SK-N-SH (cell line): Measurements from ENCODE around the gene KANSL3. TPM values are rescaled to one million over a fixed set of nuclear protein-coding genes. Genes with fewer than 3 reads are reported as not detected.
"Not testable (repeated sequence)": the region's sequence is repeated elsewhere in the genome, so short reads cannot be mapped to it uniquely, and the experiment has no call there.

ENCODE experiments used
- CTCF ChIA-PET: fragments of 300-600, 350-600 bp; formaldehyde crosslinking; extraction: SDS; loops from one replicate; lab custom pipeline; 2021; lab: Yijun Ruan, JAX
- POLR2A ChIA-PET: fragments of 350-600 bp; sonication (Branson Sonifier 250); formaldehyde crosslinking; extraction: SDS; loops from one replicate; lab custom pipeline; 2020; ENCODE audit warnings: antibody characterized with exemption, inconsistent platforms; lab: Yijun Ruan, JAX
- DNase-seq: peaks from one replicate; pipeline ENCODE4 v3.0.0; 2012
- H2AFZ ChIP-seq: fragments of 200-600 bp; sonication (generic); 2 replicates; pipeline ENCODE4 v1.8.1; 2016; ENCODE audit warnings: antibody characterized with exemption, mild to moderate bottlenecking, low read depth
- H3F3A ChIP-seq: fragments of 200-600 bp; sonication (generic); replicated peaks from 2 replicates; pipeline ENCODE3; 2016; ENCODE audit warnings: antibody characterized with exemption, mild to moderate bottlenecking; ENCODE audit not compliant: insufficient read depth
- H3K27ac ChIP-seq, 2 experiments: fragments of 200-500 bp in 1 of 2; fragments of 200-600 bp in 1 of 2; sonication (Bioruptor generic) in 1 of 2; sonication (generic), shearing (Covaris generic) in 1 of 2; 2 replicates each; pipeline versions ENCODE4 v1.5.1 to v1.6.1; 2014 to 2016; ENCODE audit warnings: low read depth in 2 of 2, inconsistent platforms in 1 of 2, low read length in 1 of 2, mild to moderate bottlenecking in 1 of 2, mixed read lengths in 1 of 2
- H3K27me3 ChIP-seq: fragments of 200-600 bp; sonication (generic), shearing (Covaris generic); 2 replicates; pipeline ENCODE4 v1.6.1; 2016; ENCODE audit warnings: mixed run types; ENCODE audit not compliant: insufficient read depth
- H3K36me3 ChIP-seq, 2 experiments: fragments of 200-500 bp in 1 of 2; fragments of 200-600 bp in 1 of 2; sonication (Bioruptor generic) in 1 of 2; sonication (generic) in 1 of 2; replicated peaks in 1 of 2; 2 replicates each; pipeline versions ENCODE3 to v1.5.1; 2014 to 2016; ENCODE audit warnings: low read length in 1 of 2, mild to moderate bottlenecking in 1 of 2; ENCODE audit not compliant: insufficient read depth in 2 of 2, control insufficient read depth in 1 of 2
- H3K4me1 ChIP-seq, 2 experiments: fragments of 200-500 bp in 1 of 2; fragments of 200-600 bp in 1 of 2; sonication (Bioruptor generic) in 1 of 2; sonication (generic), shearing (Covaris generic) in 1 of 2; 2 replicates each; pipeline versions ENCODE4 v1.5.1 to v1.6.1; 2014 to 2016; ENCODE audit warnings: low read depth in 1 of 2, low read length in 1 of 2, mixed run types in 1 of 2; ENCODE audit not compliant: insufficient read depth in 2 of 2, control insufficient read depth in 1 of 2
- H3K4me2 ChIP-seq: fragments of 200-600 bp; sonication (generic), shearing (Covaris generic); 2 replicates; pipeline ENCODE4 v1.6.1; 2017; ENCODE audit warnings: mixed run types
- H3K4me3 ChIP-seq, 2 experiments: fragments of 200-500 bp in 1 of 2; fragments of 200-600 bp in 1 of 2; sonication (Bioruptor generic) in 1 of 2; sonication (generic), shearing (Covaris generic) in 1 of 2; 2 replicates each; pipeline versions ENCODE4 v1.5.1 to v1.8.1; 2014 to 2016; ENCODE audit warnings: low read depth in 2 of 2, inconsistent platforms in 1 of 2, low read length in 1 of 2, mild to moderate bottlenecking in 1 of 2, mixed read lengths in 1 of 2, moderate library complexity in 1 of 2
- H3K79me2 ChIP-seq: fragments of 200-600 bp; sonication (generic); 2 replicates; pipeline ENCODE4 v1.8.1; 2017; ENCODE audit warnings: mild to moderate bottlenecking; ENCODE audit not compliant: insufficient read depth
- H3K9ac ChIP-seq: fragments of 200-600 bp; sonication (generic); 2 replicates; pipeline ENCODE4 v1.6.1; 2017; ENCODE audit warnings: mixed run types
- H3K9me2 ChIP-seq: fragments of 200-600 bp; sonication (generic); 2 replicates; pipeline ENCODE4 v1.6.1; 2017; ENCODE audit warnings: mixed run types
- H3K9me3 ChIP-seq: fragments of 200-600 bp; sonication (generic); 2 replicates; pipeline ENCODE4 v1.6.1; 2017; ENCODE audit warnings: mixed run types, mild to moderate bottlenecking, moderate library complexity
- H4K20me1 ChIP-seq: fragments of 200-600 bp; sonication (generic); 2 replicates; pipeline ENCODE4 v1.6.1; 2017; ENCODE audit warnings: mild to moderate bottlenecking, mixed run types; ENCODE audit not compliant: insufficient read depth
- ELF1 ChIP-seq: IDR thresholded peaks from 2 replicates; pipeline ENCODE4 v1.4.0; 2012
- FOSL2 ChIP-seq: IDR thresholded peaks from 2 replicates; pipeline ENCODE4 v1.4.0; 2012; ENCODE audit warnings: low read depth, mild to moderate bottlenecking, moderate library complexity, borderline replicate concordance
- RAD21 ChIP-seq: IDR thresholded peaks from 2 replicates; pipeline ENCODE4 v1.6.1; 2012; ENCODE audit warnings: mild to moderate bottlenecking, low read length
- SMC3 ChIP-seq: IDR thresholded peaks from 2 replicates; pipeline ENCODE4 v1.6.1; 2012; ENCODE audit warnings: low read depth, low read length, improper control_type of control experiment
- whole genome bisulfite sequencing: methylation state at CpG from one replicate; pipeline ENCODE4 v1.1.6; 2017; ENCODE audit warnings: low lambda C conversion rate; 5-methylcytosine and 5-hydroxymethylcytosine counted together
- polyA plus RNA-seq, 3 experiments: library from polyadenylated mRNA; depleted of rRNA; stranded (reverse); fragments of >200 nt; gene quantifications; 2 replicates each; pipeline ENCODE4 v1.2.3, GENCODE V29; 2012
- TF ChIP-seq, protein P1 (sequence below): fragments of 200-600 bp; sonication (generic); IDR thresholded peaks from 2 replicates; pipeline ENCODE4 v1.6.1; 2017; ENCODE audit warnings: antibody characterized with exemption, mild to moderate bottlenecking, moderate library complexity

KANSL3 gene
- polyA plus RNA-seq, 1 of the 3 experiments (the other 2 are of a cell fraction), result 10.7 TPM

DNA sequence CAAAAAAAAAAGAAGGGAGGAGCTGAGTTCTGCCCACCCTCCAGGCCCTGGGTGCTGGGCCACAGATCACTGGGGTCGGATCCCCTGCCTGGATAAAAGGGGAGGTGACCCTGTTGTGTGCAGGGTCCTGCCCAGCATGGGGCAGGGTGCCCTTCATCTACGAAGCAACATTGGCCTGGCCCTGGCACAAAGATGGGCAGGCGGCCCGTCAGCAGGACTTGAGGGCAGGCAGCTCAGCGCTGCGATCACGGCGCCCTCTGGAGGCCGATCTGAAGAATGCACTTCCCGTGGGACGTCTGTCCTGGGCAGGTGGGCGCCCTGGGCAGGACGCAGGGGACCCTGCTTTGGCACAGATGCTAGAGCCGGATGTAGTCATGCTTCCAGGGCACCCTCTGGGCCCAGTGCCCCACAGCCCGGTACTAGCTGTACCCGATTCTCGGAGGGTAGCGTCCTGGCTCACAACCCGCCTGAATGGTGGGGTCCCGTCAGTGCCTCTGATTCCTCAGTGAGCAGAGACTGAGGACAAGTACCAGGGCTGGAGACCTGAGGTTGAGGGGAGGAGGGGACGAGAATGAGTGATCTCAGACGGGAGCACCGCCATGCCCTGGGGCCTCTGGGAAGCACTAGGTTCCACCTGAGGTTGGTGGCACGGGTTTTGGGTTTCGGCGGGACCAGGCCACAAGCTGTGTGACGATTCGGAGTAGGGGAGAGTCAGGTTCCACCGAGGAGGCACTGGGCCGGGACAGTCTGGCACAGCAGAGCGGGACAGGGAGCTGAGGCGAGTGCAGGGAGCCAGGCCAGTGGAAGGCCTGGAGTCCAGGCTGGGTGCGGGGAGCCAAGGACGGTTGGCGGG lies 83.6 kb downstream of the KANSL3 start:
- Histone ChIP-seq H3K4me1 (peaks cover 0 to 3% of the 10 kb centered on the region in 2 experiments; a peak in 1 of 4 replicates), H3K4me3 (no peak overlapping the region; a peak in 1 of 4 replicates)
- peak; percentile 90 for DNase-seq
- TF ChIP-seq ELF1, result no peak
- peak; percentile 82 for TF ChIP-seq RAD21
- TF ChIP-seq, protein P1, sequence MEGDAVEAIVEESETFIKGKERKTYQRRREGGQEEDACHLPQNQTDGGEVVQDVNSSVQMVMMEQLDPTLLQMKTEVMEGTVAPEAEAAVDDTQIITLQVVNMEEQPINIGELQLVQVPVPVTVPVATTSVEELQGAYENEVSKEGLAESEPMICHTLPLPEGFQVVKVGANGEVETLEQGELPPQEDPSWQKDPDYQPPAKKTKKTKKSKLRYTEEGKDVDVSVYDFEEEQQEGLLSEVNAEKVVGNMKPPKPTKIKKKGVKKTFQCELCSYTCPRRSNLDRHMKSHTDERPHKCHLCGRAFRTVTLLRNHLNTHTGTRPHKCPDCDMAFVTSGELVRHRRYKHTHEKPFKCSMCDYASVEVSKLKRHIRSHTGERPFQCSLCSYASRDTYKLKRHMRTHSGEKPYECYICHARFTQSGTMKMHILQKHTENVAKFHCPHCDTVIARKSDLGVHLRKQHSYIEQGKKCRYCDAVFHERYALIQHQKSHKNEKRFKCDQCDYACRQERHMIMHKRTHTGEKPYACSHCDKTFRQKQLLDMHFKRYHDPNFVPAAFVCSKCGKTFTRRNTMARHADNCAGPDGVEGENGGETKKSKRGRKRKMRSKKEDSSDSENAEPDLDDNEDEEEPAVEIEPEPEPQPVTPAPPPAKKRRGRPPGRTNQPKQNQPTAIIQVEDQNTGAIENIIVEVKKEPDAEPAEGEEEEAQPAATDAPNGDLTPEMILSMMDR, result peak; percentile 90
- TF ChIP-seq SMC3, result peak; percentile 56; the same call in 1 of the 2 replicates
- no peak for TF ChIP-seq FOSL2
- TF ChIP-seq, all 33 proteins: peak for 3
- Histone ChIP-seq H3K4me2 (no peak overlapping the region), H4K20me1 (no peaks in the 10 kb centered on the region), H3K9me2 (no peaks in the 10 kb centered on the region), H3K27ac (no peak overlapping the region), H3K36me3 (peaks cover 0 to 3% of the 10 kb centered on the region in 2 experiments), H3K9ac (no peak overlapping the region), H2AFZ (no peak overlapping the region), H3K27me3 (no peaks in the 10 kb centered on the region), H3F3A (peaks cover 3% of the 10 kb centered on the region), H3K9me3 (no peaks in the 10 kb centered on the region), H3K79me2 (no peaks in the 10 kb centered on the region)
- CTCF ChIA-PET, result interaction anchor here (0.6 to 6.6 kb wide), 55 partner anchors 11 to 562 kb away, joined by 3 to 91 read pairs (median 4); partner anchors contain the start of gene NEURL3
- WGBS, result 72% methylated on average over 16 of the region's 35 CpGs
- POLR2A ChIA-PET, result interaction anchor here (0.6 to 0.7 kb wide), 2 partner anchors 19 to 155 kb away, joined by 3 to 5 read pairs; no protein-coding TSS in a partner anchor

DNA sequence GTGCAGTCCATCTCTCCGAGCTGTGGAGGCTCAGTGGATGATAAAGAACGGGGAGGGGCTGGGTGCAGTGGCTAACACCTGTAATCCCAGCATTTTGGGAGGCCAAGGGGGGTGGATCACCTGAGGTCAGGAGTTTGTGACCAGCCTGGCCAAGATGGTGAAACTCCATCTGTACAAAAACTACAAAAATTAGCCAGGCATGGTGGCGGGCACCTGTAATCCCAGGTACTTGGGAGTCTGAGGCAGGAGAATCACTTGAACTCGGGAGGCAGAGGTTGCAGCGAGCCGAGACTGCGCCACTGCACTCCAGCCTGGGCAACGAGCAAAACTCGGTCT lies 84.2 kb downstream of the KANSL3 start:
- 80% methylated on average over 9 of the region's 9 CpGs for WGBS
- H3K36me3 ChIP-seq, H2AFZ ChIP-seq, H3K4me3 ChIP-seq, H3K9ac ChIP-seq, H4K20me1 ChIP-seq, H3K4me2 ChIP-seq, H3K4me1 ChIP-seq, DNase-seq, H3K79me2 ChIP-seq, H3K27ac ChIP-seq, H3K9me3 ChIP-seq, H3K27me3 ChIP-seq, H3F3A ChIP-seq, H3K9me2 ChIP-seq: not testable (repeated sequence)
- ChIA-PET CTCF (interaction anchor here (0.6 to 6.6 kb wide), 50 partner anchors 12 to 411 kb away, joined by 3 to 91 read pairs (median 4); partner anchors contain the start of gene NEURL3), POLR2A (interaction anchor here (0.6 to 0.7 kb wide), 2 partner anchors 18 to 155 kb away, joined by 3 to 5 read pairs; no protein-coding TSS in a partner anchor)
